GM12892 (cell line): ENCODE measurements around the gene KRTAP10-1.

Experiments used
- POLR2A ChIP-seq: IDR thresholded peaks from 2 replicates; pipeline ENCODE4 v1.6.1; 2011; ENCODE audit warnings: low read depth, low read length, control low read depth
- POLR2AphosphoS5 ChIP-seq: IDR thresholded peaks from 2 replicates; pipeline ENCODE4 v1.6.1; 2011; ENCODE audit warnings: low read depth, low read length, control low read depth
- TAF1 ChIP-seq: IDR thresholded peaks from 2 replicates; pipeline ENCODE4 v1.6.1; 2011; ENCODE audit warnings: low read depth, mild to moderate bottlenecking, control low read depth, low read length, borderline replicate concordance

DNA sequence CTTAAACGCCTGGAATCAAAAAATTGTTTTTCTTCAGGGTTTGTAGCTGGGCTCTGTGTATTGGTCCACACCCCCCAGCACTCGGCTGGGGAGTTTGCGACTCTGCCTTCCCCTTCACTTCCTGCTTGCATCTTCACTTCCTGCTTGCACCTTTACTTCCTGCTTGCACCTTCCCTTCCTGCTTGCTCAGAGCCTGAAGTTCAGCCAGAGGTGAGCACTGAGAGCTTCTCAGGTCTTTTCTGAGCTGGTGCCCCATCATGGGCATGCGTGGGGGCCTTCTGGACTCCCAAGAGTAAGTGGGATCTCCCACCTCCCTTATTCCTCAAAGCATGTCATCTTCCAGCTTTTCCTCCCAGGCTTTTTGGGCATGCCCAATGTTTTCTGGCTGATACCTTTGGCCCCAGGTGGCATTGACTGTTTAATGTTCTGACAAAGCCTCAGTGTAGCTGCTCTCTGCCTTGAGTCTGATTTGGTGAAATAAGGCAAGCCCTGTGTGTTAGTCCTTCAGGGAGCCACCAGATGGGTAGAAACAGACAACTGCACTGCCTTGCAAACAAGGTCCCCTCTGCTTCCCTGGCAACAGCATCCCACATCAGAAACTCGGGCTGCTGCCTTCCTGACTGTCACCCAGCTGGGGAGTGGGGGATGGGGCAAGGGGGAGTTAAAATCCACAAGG lies 7.8 kb upstream of the KRTAP10-1 start:
- no peak for TF ChIP-seq POLR2A
- no peak for TF ChIP-seq POLR2AphosphoS5
- no peak for TF ChIP-seq TAF1
